GM19239 (cell line): ENCODE results near the gene TMCC2.
A peak's percentile ranks its signal among the peaks of the same experiment; 100 is the strongest.
"Not testable (repeated sequence)": the region's sequence is repeated elsewhere in the genome, so short reads cannot be mapped to it uniquely, and the experiment has no call there.

Experiments used
- DNase-seq: peaks from one replicate; pipeline ENCODE4 v3.0.0; 2011; ENCODE audit warnings: low spot score; ENCODE audit not compliant: insufficient read length
- FAIRE-seq: peaks from 2 replicates; lab custom pipeline; 2011; peaks lifted over from hg19 to GRCh38; lab: Jason Lieb, UNC

TMCC2 gene

DNA sequence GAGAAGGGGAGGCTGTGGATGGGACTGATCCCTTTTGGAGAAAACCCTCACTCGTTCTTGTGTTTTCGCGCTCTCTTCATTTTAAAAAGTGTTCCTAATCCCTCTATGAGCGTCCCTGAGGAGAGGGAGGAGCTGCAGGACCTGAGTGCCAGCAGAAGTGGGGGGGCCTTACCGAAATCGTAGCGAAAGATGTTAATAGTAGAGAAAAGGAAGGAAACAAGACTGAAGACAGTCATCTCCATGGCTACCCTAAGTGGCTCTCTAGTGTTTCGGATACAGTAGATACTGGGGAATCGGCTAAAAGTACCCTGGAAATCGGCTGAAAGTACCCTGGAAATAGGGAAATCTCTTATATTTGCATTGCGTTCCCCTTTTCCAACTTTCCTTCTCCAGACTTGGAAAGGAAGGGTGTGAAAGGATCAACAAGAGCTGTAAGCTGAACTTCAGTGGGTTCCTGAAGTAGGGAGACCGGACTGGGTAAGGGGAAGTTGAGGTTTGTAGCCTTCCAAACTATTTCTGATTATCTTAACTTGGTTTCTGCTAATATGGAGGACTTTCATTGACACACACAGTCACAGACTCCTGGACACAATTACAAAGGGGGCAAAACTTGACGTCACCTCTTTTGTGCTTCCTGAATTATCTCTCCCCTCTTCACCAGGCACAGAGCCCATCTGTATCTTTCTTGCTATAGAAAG, 15.8 kb upstream of the TMCC2 start:
- FAIRE-seq (no peak), DNase-seq (no peak)

GRCh38 chr1:205214756-205215155, 13.0 kb upstream of the TMCC2 start:
- DNase-seq (no peak), FAIRE-seq (no peak)

GRCh38 chr1:205216588-205216987, 11.2 kb upstream of the TMCC2 start:
- FAIRE-seq = no peak
- no peak for DNase-seq

DNA sequence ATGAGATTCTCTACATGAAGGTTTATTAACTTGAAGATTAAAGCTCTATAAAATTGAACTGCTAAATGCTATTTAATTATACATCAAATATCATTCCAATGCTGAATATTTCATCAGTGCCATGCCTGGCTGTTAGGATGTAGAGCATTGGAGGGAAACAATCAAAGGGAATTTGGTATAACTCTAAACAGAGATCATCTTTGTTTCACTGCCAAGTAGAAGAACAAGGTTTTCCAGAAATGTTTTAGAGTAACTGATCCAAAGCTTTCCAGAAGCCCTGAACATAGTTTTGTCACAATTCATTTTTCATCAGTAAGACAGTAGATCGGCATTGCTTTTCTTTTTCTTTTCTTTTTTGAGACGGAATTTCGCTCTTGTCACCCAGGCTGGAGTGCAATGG, 10.3 kb upstream of the TMCC2 start:
- DNase-seq (no peak), FAIRE-seq (no peak)

GRCh38 chr1:205220421-205220820, 7.3 kb upstream of the TMCC2 start:
- no peak for FAIRE-seq
- no peak for DNase-seq

DNA sequence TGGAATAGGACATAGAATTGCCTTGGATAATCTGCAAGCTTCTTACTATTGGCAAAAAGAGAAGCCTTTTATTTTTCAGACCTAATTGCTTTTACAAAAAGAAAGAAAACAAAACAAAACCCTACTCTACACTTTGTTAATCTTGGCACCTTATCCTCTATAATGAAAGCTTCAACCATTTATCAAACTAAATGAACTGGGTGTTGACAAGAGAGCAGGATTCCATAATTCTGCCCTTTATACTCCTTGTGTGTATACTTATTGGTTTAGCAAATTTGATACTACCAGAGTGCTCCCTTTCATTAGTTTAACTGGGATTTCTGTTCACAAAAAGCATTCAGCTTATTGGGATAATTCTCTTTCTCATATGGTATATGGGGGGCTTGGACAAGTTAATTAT, 3.0 kb upstream of the TMCC2 start:
- no peak for DNase-seq
- FAIRE-seq = no peak

DNA sequence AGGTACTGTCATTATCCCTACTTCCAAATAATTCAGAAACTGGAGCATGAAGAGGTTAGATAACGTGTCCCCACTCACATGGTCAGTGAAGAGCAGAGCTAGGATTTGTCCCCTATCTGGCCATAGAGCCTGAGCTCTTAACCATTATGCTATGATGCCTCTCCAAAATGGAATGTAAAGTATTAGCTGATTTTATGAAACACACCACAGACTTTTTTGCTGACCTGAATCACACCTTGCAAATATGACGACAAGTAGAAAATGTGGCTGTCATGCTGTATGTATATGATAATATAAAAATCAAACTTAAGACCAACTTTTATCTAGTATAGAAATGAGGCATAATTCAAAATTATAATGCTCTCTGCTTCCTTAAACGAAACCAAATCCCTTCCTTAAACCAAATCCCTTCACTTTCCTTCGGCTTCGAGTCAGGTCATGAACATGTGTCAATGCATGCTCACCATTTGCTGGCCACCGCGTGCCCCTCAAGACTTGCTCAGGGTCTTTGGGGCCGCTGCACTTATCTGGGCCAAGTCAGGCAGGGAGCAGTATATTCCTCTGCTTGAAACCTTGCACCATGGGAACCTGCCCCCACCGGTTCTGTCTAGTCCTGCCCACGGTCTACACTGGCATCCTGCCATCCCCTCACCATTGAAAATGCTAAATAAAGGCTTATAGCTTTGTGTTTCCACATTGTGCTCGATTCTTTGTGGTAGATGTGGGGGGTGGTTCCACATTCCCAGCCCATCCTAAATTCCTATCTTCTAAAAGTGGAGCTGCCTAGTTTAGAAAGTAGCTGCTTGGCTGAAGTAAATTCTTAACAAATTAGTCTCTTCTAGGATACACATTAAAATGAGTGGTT, 1.6 kb upstream of the TMCC2 start:
- FAIRE-seq = no peak
- no peak for DNase-seq

DNA sequence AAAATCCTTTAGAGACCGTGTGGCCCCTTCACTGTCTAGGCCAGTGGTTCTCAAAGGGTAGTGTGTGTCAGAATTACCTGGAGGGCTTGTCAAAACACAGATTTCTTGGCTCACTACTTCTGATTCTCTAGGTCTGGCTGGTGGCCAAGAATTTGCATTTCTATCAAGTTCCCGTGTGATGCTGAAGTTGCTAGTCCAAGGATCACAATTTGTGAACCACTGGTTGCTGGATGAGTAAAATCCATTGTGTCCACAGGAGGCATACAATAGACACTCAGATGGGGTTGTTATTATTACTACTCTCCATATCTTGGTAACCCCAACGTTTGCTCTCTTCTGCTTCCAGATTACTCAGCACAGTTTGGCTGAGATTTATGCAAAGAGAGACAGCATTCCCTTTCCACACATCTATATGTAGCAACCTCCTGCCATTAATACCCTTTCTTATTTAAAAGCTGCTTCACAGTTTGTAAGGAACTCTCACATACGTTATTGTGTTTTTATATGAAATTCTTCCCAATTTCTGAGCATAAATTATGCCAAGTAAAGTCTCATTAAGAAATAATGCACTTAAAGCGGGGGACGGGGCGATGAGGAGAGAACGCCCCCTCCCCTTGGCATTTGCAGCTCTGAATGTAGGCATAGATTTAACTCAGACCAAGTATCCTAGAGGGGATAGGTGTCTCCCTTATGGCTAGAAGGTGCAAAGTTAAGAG, 720 bp upstream of the TMCC2 start:
- DNase-seq = no peak

DNA sequence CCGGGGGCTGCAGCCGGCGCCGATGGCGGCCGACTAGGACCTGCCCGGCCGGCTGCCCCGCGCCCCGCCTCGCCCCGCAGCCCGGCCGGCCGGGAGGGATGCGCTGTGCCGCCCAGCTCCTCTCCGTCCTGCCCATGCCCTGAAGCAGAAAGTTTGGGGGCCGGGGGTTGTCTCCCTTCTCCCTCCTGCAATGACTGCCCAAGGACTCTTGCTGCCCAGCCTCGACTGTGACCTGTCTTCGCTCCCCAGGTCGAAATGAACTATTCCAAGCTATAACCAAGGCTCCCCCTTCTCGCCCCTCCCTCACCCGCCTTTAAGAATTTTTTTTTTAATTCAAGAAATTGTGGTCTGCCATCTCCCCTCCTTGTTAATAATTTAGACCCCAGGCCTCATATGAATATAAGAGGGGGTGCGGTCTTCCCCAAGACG, 361 bp downstream of the TMCC2 start:
- FAIRE-seq = no peak
- DNase-seq = no peak

More for the DNA sequence above, 720 bp upstream of the TMCC2 start:
- no peak for FAIRE-seq

GRCh38 chr1:205229399-205229871, 1.7 kb downstream of the TMCC2 start:
- FAIRE-seq = no peak
- peak; percentile 64 for DNase-seq

- no peak for FAIRE-seq
Observed at GRCh38 chr1:205229916-205230700, 2.4 kb downstream of the TMCC2 start.

GRCh38 chr1:205230982-205231381, 3.2 kb downstream of the TMCC2 start:
- FAIRE-seq (no peak), DNase-seq (no peak)

More at GRCh38 chr1:205229916-205230700, 2.4 kb downstream of the TMCC2 start:
- no peak for DNase-seq

DNA sequence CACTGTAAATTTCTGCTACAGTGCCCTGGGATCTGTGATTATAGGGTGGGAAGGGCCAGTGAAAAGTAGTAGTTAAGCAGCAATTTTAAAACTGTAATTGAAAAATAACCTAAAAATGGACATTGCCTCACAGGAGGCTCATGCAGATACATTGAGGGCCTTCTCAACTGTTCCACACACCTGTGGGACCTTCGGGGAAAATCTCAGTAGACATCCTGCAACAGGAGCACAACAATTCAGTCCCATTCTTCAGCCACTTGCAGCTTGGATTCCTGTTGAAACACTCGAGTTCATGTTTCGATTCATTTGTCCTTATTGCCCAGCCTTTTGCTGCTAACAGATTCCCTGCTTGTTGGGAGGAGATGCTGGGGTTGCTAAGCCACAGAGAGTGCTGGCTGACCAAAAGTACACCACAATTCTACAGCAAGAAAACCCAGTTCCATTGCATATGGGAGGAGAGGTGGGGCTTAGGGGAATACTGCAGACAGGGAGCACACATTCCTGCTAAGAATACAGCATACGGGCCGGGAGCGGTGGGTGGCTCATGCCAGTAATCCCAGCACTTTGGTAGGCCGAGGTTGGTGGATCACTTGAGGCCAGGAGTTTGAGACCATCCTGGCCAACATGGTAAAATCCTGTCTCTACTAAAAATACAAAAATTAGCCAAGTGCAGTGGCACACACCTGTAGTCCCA, 4.5 kb downstream of the TMCC2 start:
- DNase-seq (no peak), FAIRE-seq (no peak)

DNA sequence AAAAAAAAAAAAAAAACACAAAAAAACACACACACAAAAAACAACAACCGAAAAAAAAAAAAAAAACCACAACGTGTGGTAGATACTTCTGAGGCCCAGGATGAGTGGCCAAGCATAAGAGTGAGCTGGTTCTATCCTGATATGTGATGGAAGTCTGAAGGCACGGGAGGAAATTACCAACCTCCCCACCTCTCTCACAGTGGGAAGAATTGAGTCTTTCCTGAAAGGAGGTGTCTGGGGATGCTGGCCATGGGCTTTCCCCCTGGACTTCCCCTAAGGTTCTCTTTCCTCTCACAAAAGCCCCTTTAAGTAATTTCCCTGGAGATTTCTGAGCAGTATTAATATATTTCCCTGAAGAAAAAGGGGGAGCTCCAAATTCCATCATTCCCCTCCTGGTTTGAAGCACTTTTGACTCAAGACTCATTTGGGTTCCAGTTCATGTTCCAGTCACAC, 5.2 kb downstream of the TMCC2 start:
- FAIRE-seq (no peak), DNase-seq (no peak)

GRCh38 chr1:205233986-205234385, 6.2 kb downstream of the TMCC2 start:
- DNase-seq, FAIRE-seq: not testable (repeated sequence)

GRCh38 chr1:205235951-205236350, 8.2 kb downstream of the TMCC2 start:
- no peak for FAIRE-seq
- no peak for DNase-seq

- FAIRE-seq = no peak
- no peak for DNase-seq
Observed at GRCh38 chr1:205236526-205236925, 8.8 kb downstream of the TMCC2 start.

DNA sequence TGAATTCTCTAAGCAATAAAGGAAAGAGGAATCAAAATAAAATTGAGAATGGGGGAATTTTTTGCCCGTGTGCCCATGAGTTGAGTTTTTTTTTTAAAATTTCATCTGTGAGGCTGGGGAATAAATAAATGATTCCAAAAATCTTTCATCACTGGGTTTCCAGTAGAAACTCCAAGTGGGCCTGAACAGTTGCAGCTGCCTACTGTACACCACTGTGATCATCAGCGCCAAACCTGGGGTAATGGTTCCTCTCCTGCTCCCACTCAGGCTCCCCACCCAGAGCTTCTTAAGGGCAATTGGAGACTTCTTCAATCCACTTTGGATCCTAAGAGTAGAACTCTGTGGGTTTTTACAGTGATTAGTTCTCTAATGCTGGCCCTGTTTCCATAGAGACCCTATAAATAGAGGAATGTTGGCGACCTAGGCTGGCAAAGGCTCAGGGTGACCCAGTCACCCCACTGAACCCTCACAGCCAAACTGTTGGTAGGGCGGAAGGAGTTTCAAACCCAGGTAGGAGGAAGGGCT, 9.3 kb downstream of the TMCC2 start:
- FAIRE-seq (no peak), DNase-seq (no peak)
